Lower lobe of right lung (tissue), 2 donors: ENCODE data around the gene URB1. TPM values are rescaled to one million over a fixed set of nuclear protein-coding genes. Genes with fewer than 3 reads are reported as not detected.
"Not testable (repeated sequence)": the region's sequence is repeated elsewhere in the genome, so short reads cannot be mapped to it uniquely, and the experiment has no call there.

Experiments
- ATAC-seq, 2 donors: fragments of 200-7000 bp; cut with Tn5 transposase; one replicate each; pipeline ENCODE4 v1.9.1; 2020 to 2022; ENCODE audit warnings: mild to moderate bottlenecking in 2 of 2, moderate library complexity in 2 of 2
- DNase-seq: peaks from one replicate; pipeline ENCODE4 v3.0.0-alpha.2; 2020
- H3K27ac ChIP-seq: fragments of 200-600 bp; one replicate; pipeline ENCODE4 v1.8.0; 2022
- H3K27me3 ChIP-seq: fragments of 200-600 bp; one replicate; pipeline ENCODE4 v1.8.0; 2022; ENCODE audit warnings: low read depth
- H3K36me3 ChIP-seq: fragments of 200-600 bp; one replicate; pipeline ENCODE4 v1.8.0; 2022; ENCODE audit warnings: mild to moderate bottlenecking
- H3K4me1 ChIP-seq: fragments of 200-600 bp; one replicate; pipeline ENCODE4 v1.8.0; 2022
- H3K4me3 ChIP-seq: fragments of 200-600 bp; one replicate; pipeline ENCODE4 v1.8.0; 2022; ENCODE audit warnings: mild to moderate bottlenecking
- H3K9me3 ChIP-seq: fragments of 200-600 bp; one replicate; pipeline ENCODE4 v1.8.0; 2022
- CTCF ChIP-seq: fragments of 200-600 bp; IDR thresholded peaks from one replicate; pipeline ENCODE4 v1.8.0; 2022; ENCODE audit warnings: antibody characterized with exemption, mild to moderate bottlenecking
- intact Hi-C: fragments of 100-400 bp; cut with DNase I; formaldehyde crosslinking; loops from one replicate; pipeline ENCODE4 v1.11.0; 2022
- total RNA-seq: library from RNA; stranded (reverse); fragmentation: NEBNext Ultra II Directional; extraction: Animal tissue kit (Norgen Biotek cat#: 25700); gene quantifications from one replicate; pipeline ENCODE4 v1.2.1, GENCODE V29; 2021
- donor health status: DM: no; HTN: yes; CAD: no; lungs with severe emphysema.

URB1 gene
- total RNA-seq, 1 donor from 2014 or later = 10.3 TPM

- DNase-seq (peak; percentile 97), ATAC-seq (peak; percentile 97 to 99)
- Histone ChIP-seq H3K36me3 (no peaks in the 10 kb centered on the region), H3K27me3 (no peaks in the 10 kb centered on the region), H3K9me3 (no peaks in the 10 kb centered on the region), H3K4me1 (peaks cover 17% of the 10 kb centered on the region), H3K4me3 (peak within 1 kb of the TSS; percentile 95), H3K27ac (peak within 1 kb of the TSS; percentile 68)
- TF ChIP-seq CTCF = no peak
- intact Hi-C loops = no loop called here
These were observed 114.1 kb downstream of the URB1 start, which contains the start of gene MIS18A for GRCh38 chr21:32278518-32279376. Gene MIS18A, minus strand, starts transcription at chr21:32279049. Its CDS starts 35 bp downstream, at chr21:32279014.

GRCh38 chr21:32278103-32278502 lies 114.7 kb downstream of the URB1 start:
- peaks cover 17% of the 10 kb centered on the region for H3K4me1 ChIP-seq
- intact Hi-C loops = no loop called here
- no peaks in the 10 kb centered on the region for H3K9me3 ChIP-seq
- ATAC-seq (no peak), DNase-seq (no peak)
- no peak for TF ChIP-seq CTCF
- H3K4me3 ChIP-seq = peak overlapping the region; percentile 95
- H3K36me3 ChIP-seq = no peaks in the 10 kb centered on the region
- peak overlapping the region; percentile 68 for H3K27ac ChIP-seq
- no peaks in the 10 kb centered on the region for H3K27me3 ChIP-seq

- no peaks in the 10 kb centered on the region for H3K27me3 ChIP-seq
- H3K4me3 ChIP-seq = no peak overlapping the region
- DNase-seq (no peak), ATAC-seq (no peak)
- no peak overlapping the region for H3K27ac ChIP-seq
- peaks cover 17% of the 10 kb centered on the region for H3K4me1 ChIP-seq
- no peaks in the 10 kb centered on the region for H3K9me3 ChIP-seq
- H3K36me3 ChIP-seq = peaks cover 2% of the 10 kb centered on the region
- intact Hi-C loops = no loop called here
- TF ChIP-seq CTCF = no peak
These were observed 116.1 kb downstream of the URB1 start for GRCh38 chr21:32276671-32277070.

GRCh38 chr21:32270748-32271147 lies 122.1 kb downstream of the URB1 start:
- no peak for ATAC-seq
- no peak for DNase-seq
- Histone ChIP-seq H3K4me3 (no peak overlapping the region), H3K27me3 (no peaks in the 10 kb centered on the region), H3K27ac (no peak overlapping the region), H3K36me3 (peaks cover 45% of the 10 kb centered on the region), H3K9me3 (no peaks in the 10 kb centered on the region), H3K4me1 (no peaks in the 10 kb centered on the region)
- no peak for TF ChIP-seq CTCF
- intact Hi-C loops = no loop called here

GRCh38 chr21:32265321-32265720 lies 127.5 kb downstream of the URB1 start:
- H3K27ac ChIP-seq, H3K9me3 ChIP-seq, H3K4me1 ChIP-seq, H3K27me3 ChIP-seq, intact Hi-C loops, DNase-seq, H3K4me3 ChIP-seq, ATAC-seq: not testable (repeated sequence)
- peaks cover 32% of the 10 kb centered on the region for H3K36me3 ChIP-seq

GRCh38 chr21:32261929-32262328 lies 130.9 kb downstream of the URB1 start:
- no peaks in the 10 kb centered on the region for H3K27me3 ChIP-seq
- DNase-seq = no peak
- no peak overlapping the region for H3K4me3 ChIP-seq
- no peak overlapping the region for H3K27ac ChIP-seq
- TF ChIP-seq CTCF = no peak
- intact Hi-C loops = no loop called here
- peaks cover 10% of the 10 kb centered on the region for H3K4me1 ChIP-seq
- peaks cover 1% of the 10 kb centered on the region for H3K36me3 ChIP-seq
- no peak for ATAC-seq
- H3K9me3 ChIP-seq = no peaks in the 10 kb centered on the region
